HFF-Myc (cell line): ENCODE results near the gene CRYBG1.

Source experiments
- DNase-seq: peaks from one replicate; pipeline ENCODE4 v3.0.0-alpha.2; 2011; ENCODE audit warnings: low read depth; ENCODE audit errors: extremely low read depth
- H3K4me3 ChIP-seq: replicated peaks from 2 replicates; pipeline ENCODE4 v1.5.1; 2011; ENCODE audit warnings: low read depth, mild to moderate bottlenecking, control low read depth, low read length
- TF ChIP-seq, protein P1 (sequence below): IDR thresholded peaks from 2 replicates; pipeline ENCODE4 v1.5.1; 2012; ENCODE audit warnings: mild to moderate bottlenecking, low read depth, low read length, control low read depth; ENCODE audit errors: missing control alignments

The CRYBG1 gene

DNA sequence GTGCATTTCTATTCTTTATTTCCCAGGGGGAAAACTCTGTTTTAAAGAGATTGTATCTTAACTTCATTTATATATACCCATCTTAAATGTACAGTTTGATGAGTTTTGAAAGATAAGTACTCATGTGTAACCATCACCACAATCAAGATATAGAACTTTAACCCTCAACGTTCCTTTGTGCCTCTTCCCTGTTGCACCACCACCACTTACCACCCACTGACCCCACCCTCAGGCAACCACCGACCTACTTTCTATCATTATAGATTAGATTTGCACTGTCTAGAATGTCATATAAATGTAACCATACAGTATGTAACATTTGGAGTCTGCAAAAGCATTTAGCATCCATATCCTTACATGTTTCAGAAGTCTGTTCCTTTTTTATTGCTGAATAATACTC lies 147.8 kb downstream of the CRYBG1 start:
- no peak for DNase-seq
- no peak overlapping the region for H3K4me3 ChIP-seq
- TF ChIP-seq, protein P1, sequence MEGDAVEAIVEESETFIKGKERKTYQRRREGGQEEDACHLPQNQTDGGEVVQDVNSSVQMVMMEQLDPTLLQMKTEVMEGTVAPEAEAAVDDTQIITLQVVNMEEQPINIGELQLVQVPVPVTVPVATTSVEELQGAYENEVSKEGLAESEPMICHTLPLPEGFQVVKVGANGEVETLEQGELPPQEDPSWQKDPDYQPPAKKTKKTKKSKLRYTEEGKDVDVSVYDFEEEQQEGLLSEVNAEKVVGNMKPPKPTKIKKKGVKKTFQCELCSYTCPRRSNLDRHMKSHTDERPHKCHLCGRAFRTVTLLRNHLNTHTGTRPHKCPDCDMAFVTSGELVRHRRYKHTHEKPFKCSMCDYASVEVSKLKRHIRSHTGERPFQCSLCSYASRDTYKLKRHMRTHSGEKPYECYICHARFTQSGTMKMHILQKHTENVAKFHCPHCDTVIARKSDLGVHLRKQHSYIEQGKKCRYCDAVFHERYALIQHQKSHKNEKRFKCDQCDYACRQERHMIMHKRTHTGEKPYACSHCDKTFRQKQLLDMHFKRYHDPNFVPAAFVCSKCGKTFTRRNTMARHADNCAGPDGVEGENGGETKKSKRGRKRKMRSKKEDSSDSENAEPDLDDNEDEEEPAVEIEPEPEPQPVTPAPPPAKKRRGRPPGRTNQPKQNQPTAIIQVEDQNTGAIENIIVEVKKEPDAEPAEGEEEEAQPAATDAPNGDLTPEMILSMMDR = no peak

- DNase-seq = no peak
- TF ChIP-seq, protein P1 = no peak
- no peak overlapping the region for H3K4me3 ChIP-seq
Observed at GRCh38 chr6:106508834-106509233, 148.3 kb downstream of the CRYBG1 start.

- H3K4me3 ChIP-seq = peak overlapping the region; percentile 69
- TF ChIP-seq, protein P1 = no peak
Observed at GRCh38 chr6:106509420-106510089, 149.0 kb downstream of the CRYBG1 start.

DNA sequence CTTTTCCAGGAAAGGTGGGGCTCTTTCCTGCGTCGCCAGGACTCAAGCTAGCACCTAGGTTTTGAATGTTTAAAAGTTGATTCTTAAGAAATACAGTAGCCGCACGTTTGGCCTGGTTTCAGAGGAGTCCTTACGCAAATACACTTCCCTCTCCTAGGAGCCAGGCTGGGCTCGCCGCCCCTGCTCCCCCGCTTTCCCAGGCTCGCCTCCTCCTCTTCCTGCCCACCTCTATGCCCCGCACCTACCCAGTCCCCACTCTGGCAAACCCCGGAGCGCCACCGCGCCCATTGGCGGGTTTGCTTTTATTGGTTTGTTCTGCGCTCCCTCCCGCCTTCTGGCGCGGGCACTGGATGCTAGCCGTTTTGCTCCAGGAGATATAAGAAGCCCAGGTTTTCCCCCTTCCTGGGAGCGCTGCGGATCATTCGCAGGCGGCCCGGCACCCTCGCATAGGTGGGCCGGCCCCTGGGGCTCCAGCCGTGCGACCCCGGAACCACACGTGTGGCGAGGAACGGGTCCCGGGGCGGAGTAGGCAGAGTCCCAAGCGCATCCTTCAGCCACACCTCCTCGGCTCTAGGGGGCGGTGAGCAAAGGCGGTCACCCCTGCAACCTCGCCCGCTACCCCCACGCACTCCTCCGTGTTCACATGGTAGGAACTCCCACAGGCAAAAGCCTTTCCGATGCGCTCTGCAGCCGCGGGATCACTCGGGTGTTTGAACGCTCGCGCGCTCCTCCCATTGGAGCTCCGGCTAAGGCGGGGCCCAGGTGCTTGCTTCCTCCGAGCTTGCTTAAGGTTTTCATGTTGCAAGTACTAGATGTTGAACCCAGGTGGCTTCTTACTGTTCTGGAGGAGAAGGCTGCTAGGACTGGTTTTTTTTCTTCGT lies 149.8 kb downstream of the CRYBG1 start:
- no peak for DNase-seq
- TF ChIP-seq, protein P1 = peak; percentile 19

More at GRCh38 chr6:106509420-106510089, 149.0 kb downstream of the CRYBG1 start:
- no peak for DNase-seq

GRCh38 chr6:106511288-106512047 lies 151.0 kb downstream of the CRYBG1 start:
- DNase-seq = no peak
- peak overlapping the region; percentile 69 for H3K4me3 ChIP-seq
- TF ChIP-seq, protein P1 = no peak

More for the DNA sequence above, 149.8 kb downstream of the CRYBG1 start:
- H3K4me3 ChIP-seq = peak overlapping the region; percentile 69
